ENCODE measurements around the gene NR2E1.

Gene NR2E1

DNA sequence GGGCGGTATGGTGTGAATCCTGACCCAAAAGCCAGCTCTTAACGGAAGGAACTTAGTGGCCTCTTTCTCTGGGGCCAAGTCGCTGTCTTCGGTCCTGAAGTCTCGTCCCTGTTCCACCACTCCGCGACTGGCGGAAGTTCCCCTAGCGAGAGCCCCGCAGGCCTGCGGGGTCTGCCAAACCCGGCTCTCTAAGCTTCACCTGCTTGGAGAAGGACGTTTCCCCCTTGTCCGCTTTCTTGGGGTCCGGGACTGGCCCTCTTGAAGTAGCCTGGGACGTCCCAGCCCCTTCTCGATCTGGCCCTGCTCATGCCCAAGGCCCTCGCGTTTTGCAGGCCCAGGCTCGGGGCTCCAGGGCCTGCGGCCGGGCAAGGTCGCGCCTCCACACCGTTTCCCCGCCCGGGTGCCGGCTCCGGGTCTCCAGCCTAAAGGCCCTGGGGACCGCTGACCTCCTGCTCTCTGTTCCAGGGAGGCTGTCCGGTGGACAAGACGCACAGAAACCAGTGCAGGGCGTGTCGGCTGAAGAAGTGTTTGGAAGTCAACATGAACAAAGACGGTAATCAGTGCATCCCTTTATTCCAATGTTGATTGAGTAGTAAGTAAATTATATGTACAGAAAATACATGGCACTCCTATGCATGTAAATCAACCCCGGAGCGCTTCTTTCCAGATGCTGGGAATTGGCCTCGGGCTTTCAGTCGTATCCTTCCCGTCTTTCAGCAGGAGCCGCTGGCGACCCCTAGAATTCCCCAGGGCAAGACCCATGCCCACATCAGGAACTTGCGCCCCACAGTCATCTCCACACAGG, 8.8 kb downstream of the NR2E1 start:
- no peak for DNase-seq

DNA sequence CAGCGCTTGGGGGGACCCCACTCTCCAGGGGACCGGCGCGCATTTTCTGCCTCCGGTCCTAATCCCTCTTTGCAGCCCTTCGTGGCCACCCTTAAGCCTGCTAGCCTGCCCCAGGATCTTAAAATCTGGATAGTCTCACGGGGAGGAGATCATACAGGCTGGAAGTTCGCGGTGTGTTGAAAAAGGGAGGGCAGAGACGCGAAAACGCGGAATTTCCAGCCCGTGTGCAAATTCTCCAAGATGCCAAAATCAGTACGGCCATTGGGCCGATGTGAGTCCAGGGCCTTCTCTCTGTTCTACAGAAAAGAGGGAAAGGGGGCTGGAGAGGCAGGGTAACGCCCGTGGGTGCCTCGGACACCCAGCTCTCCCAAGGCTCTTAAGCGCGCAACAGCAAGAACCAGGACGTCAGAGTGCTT, 9.4 kb downstream of the NR2E1 start:
- DNase-seq: no peak

DNA sequence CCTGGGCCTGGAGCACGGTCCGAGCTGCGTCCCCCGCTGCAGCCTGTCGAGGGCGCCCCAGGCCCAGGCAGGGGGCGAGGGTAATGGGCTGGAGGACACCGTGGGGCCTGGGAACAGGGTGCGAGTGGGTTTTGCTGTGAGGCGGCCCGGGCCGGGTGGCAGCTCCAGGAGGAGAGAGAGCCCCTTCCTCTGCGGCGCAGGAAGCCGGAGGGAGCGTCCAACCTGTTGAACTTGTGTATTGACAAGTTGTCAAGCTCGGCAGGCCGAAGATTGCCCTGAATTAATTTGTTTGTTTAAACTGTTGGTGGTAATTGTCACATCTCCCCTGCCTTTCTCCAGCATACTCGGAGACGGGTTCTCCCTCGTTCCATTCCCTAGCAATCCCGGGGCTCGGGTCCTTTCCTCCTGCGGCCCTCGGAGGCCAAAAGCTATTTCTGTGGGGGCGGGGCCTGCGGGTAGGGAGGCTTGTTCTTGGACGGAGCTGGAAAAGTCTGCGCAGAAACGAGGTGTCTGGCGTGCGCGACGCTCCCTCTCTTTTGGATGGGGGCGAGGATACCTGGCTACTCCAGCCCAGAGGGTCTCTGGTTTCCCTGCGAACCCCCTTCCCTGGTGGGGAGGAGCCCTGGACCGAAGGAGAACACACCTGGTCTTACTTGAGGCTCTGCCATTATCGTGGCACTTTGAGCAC, 9.9 kb downstream of the NR2E1 start:
- DNase-seq: no peak

DNA sequence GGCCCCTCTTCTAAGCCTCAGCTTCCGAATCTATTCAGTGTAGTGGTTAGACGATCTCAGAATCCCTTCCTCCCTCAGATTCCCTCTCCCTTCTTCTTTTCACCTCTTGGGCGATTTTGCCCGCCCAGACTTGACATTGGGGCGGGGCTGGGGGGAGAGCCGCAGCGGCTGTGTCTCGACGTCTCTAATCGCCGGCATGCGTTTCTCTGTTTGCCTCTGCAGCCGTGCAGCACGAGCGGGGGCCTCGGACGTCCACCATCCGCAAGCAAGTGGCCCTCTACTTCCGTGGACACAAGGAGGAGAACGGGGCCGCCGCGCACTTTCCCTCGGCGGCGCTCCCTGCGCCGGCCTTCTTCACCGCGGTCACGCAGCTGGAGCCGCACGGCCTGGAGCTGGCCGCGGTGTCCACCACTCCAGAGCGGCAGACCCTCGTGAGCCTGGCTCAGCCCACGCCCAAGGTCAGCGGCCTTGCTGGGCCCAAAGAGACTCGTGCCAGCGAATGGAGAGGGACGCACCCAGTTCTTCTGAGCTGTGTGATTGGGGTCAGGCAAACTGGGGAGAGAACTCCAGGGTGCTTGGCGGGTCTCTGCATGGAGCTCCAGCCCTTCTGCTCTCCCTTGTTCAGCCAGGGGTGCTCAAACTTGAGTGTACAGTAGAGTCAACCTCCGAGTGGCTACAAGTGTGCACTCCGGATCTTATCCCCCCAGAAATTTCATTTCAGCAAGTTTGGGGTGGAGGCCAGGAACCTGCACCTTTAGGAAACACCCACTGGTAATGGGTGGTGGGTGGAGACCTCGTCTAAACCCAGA, 10.7 kb downstream of the NR2E1 start:
- DNase-seq: no peak

DNA sequence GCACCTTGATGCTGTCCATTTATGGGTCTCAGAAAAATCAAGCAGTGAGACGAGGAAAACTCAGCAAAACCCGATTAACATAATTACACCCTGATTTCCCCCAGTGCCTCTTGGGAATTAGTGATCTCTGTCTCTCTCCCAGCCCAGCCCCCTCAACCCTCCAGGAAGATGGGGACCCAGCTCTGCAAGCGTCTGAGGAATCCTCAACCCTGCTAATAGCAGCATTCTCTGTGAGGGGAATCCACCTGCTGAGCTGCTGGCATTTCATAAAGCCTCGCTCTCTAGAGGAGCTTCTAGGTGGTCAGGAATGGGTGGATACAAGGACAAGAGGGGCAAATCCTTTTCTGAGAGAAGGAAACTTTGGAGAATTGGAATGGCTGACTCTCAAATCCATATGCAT, 13.9 kb downstream of the NR2E1 start:
- no peak for DNase-seq

DNA sequence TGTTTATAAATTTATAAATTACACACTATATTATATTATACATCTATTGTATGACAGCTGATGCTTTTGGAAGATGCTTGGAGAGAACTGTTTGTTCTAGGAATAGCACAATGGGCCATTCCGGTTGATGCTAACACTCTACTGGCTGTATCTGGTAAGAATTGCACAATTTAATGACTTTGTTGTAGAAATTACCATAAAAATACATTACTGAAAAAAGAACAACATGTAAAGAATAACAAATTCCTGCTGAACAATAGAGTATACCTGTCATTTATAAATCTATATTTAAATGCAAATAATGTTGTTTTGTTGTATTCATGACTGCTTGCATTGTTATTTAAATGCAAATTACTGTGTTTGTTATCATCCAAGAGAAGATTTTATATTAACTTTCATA, 14.4 kb downstream of the NR2E1 start:
- no peak for DNase-seq

DNA sequence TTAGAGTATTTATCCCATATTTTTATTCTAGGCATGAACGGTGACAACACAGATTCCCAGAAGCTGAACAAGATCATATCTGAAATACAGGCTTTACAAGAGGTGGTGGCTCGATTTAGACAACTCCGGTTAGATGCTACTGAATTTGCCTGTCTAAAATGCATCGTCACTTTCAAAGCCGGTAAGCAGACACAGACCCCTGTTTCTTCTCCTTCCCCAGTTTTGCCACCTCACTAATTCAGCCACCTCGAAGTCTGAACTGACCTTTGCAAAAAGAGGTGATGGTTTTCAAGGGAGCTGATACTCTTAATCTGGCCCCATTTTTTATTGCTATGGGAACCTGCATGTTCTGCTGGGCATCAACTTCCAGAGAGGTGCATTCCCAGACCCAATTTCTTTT, 15.0 kb downstream of the NR2E1 start:
- DNase-seq: no peak

DNA sequence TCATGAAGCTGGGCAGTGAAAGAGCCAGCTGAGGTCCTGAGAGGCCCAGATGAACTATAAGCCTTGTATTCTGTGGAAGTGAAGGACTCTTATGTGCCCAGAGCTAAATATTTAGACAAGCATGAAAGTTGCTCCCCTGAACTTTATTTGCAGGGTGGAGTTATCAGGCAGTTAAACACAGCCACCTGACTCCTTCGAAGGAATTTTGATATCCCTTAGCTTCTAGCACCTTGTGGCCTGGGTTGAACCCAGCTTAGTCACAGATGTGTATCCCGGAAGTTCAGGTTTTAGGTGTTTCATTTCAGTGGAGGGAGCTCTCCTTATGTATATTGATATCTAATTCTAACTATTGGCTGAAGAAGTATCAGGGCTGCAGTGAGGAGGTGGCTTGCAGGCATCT, 20.4 kb downstream of the NR2E1 start:
- no peak for DNase-seq

DNA sequence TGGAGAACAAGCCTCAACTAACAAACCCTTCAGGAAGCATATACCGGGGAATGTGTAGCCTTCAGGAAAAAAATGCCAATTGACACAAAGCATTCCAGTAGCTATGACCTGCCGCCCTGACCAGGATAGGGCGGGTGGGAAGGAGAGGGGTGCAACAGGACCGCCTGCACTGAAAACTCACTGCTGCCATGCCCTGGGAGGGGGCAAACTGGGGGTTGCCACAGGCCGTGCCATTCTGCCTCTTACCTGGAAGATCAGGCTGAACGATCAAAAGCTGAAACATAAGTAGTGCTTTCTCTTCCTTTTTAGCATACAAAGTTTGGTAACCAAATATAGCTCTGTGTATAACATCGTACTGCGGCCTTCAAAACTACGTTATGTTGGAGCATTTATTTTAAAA, 21.7 kb downstream of the NR2E1 start:
- no peak for DNase-seq

DNA sequence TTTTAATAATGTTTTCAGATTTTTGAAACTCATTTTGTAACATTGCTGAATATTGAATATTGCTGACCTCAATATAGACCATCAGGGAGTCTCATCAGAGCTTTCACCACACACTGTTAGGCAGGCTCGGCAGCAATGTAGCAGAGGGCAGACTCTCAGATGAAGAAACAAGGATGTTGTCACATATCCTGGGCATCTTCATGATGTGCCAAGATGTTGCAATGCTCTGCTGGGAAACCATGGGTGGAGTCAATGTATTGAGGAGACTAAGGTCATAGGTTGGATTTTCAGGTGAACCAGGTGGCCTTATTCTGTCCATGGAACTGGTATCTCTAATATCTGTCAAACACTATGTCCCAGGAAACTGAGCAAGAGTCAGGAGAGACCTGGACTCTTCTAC, 27.3 kb downstream of the NR2E1 start:
- no peak for DNase-seq

DNA sequence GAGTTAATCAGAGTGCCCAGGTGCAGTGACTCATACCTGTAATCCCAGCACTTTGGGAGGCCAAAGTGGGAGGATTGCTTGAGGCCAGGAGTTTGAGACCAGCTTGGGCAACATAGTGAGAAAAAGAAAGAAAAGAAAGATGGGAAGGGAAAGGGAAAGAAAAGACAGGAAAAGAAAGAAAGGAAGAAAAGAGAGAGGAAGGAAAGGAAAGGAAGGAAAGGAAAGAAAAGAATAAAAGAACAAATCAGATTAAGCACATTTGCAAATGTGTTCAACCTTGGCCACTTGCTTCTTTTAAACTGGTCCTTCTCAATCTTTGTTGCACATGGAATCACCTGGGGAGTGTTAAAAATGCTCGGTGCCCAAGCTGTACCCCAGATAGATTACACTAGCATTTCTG, 28.0 kb downstream of the NR2E1 start:
- DNase-seq: no peak

DNA sequence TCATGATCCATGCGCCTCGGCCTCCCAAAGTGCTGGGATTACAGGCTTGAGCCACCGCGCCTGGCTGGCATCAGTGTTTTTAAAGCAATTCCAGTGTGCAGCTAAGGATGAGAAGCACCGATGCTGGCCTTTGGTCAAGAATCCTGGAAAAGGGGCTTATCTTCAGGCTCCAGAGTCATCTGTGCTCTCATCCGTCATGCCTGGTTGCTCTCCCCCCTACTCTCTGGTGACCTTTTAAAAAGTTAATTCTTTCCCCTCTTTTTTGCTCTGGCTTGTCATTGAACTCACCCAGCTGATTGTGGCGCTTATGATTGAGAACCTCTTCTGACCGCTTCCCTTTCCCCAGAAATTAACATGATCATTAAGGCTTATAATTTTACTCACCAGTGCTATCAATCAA, 28.7 kb downstream of the NR2E1 start:
- no peak for DNase-seq

DNA sequence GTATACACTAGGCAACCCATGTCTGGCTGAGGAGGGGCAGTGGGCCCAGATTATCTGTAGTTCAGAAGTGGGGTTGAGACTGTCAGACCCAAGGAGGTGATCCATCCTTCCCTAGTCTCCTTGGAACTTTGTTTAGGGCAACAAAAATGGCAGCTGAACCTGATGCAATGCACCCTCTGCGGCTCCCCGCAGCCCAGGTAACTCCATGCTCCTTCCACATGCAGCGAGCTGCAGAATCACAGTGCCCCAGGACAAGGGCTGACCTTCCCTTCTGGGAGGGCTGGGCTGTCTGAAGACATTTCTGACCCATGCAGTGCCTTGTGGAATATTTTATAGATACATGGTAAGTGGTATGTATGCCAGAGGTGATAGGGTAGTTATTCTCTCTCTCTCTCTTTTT, 29.4 kb downstream of the NR2E1 start:
- DNase-seq: no peak

DNA sequence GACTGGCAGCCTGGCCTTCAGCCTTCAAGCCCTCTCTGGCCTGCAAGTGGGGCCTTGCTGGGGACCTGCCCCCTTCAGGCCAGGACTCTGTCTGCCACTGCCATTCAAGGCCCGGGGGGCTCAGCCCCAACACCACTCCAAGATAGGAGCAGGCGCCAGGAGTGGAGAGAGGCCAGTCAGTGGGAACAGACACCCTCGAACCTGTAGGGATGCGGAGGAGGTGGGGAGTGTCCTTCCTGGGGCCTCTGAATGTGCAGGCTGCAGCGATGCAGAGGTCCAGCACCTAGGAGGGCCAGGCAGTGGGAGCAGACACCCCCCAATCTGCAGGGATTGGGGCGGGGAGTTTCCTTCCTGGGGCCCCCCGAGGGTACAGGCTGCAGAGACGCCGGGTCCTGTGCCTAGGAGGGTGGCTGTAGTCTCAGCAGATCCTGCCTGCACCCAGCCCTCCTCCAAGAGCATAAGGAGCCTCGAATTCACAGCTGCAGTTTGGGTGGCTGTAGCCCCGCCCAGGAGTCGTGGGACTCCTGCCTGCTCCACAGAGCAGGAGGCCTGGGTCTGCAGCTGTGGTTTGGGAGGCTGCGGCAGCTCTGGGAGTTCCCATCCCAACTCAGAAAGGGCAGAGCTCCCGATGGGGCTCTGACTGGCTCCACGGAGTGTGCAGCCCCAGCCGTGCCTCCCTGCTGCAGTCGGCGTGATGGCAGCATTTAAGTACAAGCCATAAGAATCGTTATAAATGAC, 33.1 kb downstream of the NR2E1 start:
- DNase-seq: no peak

DNA sequence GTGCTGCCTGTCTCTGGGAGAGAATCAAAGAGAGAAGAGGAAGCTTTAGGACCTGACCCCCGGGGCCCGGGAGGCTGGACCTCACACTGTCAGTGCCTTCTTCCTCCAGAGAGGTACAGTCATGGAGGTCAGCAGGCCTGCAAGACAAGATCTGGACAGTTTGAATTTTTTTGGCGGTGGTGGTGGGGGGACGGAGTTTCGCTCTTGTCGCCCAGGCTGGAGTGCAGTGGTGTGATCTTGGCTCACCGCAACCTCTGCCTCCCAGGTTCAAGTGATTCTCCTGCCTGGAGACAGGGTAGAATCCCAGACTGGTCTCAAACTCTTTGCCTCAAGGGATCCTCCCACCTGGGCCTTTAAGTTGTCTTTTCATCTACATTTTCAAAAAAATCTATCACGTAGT, 34.4 kb downstream of the NR2E1 start:
- no peak for DNase-seq

DNA sequence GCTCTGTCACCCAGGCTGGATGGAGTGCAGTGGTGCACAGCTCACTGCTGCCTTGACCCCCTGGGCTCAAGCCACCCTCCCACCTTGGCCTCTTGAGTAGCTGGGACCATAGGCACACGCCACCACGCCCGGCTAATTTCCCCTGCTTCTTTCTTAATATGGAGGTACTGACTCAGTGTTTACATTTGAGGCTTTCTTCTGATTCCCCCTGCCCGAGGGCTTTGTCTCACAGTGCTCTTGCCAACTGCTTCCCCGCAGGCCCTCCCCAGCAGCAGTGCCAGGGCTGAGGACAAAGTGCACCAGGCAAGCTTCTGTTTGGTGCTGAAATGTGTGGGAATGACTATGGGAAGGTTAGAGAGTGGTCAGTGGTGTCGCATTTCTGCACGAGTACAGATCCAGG, 34.8 kb downstream of the NR2E1 start:
- no peak for DNase-seq

DNA sequence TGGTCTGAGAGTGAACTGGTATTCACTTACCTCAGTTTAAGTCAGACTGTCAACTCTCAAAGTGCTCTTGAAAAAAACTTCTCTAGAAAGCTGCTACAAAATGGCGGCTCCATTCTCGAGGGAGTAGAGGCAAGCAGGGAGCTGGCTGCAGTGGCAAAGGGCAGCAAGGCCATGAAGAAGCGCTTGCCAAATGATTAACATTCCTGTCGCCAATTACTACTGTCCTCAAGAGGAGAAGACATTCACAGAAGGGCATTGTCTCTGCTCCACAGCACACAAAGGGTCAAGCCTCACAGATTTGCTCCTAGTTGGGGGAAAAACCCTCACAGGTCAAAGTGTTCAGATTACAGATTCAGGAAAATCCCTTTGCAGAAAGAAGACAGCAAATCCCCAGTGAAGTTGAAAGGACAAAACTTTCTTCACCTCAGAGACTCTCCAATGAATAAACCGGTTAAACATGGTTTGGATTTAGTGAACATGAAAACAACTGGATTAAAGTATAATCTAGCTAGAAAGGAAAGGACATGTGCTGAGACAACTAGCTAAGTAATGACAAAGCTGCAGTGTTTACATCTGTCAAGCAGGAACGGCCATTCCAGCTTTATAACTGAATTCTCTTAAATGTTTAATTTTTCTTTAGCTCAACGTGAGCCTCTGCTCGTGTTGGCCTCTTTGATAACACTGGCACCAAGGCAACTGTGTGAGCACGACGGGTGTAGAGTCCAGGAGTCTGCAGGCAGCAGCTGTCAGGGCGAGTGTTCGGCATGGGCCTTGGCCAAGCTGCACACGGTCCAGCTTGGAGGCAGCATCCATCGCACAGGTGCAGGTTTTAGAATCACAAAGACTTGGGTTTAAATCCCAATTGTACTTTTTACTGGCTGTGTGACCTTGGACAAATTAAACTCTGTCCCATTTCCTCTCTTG, 37.6 kb downstream of the NR2E1 start:
- DNase-seq: no peak

DNA sequence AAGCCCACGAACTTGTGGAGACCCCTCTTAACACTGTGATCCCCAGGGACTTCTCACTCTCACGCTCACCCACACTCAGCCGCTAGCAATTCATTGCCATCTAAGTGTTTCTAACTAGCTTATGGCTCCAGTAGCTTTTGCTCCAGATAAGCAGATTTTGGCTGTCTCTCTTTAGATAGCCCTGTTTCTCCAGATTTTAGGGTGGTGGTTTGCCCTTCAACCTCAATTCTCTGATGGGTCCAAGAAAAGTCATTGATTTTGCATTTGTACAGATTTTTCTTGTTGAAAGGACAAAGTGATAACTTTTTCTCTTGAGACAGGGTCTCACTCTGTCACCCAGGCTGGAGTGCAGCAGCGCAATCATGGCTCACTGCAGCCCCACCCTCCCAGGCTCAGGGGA, 41.2 kb downstream of the NR2E1 start:
- no peak for DNase-seq

DNA sequence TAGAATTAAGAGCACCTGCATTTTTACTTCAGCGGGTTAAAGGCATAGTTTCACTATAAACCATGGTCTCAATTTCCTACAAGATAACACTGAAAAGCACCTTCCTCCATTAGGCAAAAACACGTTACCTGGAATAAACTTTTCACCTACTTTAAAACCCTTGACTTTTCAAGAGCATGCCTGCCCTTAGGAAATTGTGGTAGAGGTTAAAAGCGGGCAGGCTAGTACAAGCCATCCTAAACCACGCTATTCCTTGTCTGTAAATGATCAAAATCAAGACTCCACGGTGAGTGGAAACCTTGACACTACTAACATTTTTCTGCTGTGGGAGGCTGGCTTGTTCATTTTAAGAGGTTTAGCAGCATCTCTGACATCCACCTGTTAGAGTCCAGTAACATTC, 43.9 kb downstream of the NR2E1 start:
- no peak for DNase-seq

DNA sequence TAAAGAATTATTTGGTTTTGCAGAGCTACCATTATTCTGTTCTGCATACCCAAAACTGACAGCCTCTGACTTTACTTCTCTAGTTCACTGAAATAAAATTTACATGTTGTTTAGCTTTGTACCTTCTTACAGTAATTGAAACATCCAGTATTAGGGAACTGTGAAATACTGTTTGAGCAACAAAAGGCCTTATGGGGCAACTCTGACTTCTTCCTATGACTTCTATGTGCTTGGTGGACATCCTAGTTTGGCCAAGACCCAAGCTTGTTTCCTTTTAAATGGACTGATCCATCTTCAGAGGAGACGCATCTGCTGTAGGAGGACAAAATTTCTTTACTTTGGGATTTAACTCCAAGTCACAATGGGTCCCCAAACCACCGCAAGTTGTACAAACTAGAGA, 44.7 kb downstream of the NR2E1 start:
- no peak for DNase-seq

DNA sequence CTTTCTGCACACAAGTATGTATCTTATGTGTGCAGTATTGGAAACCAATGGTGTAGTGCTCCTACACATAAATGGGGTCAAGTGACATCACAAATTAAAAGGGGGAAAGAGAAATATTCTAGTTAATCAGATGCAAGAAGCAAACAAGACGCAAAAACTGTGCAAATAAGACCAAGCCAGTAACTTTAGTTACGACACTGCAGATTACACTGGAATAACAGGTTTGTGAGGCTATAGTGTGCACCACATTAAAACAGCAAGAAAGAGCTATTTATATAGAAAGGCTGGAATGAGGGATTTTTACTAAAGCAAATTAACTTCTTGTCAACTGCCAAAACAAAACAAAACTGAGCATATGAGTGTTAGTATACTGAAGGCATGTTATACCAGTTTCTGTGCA, 45.8 kb downstream of the NR2E1 start:
- no peak for DNase-seq

DNA sequence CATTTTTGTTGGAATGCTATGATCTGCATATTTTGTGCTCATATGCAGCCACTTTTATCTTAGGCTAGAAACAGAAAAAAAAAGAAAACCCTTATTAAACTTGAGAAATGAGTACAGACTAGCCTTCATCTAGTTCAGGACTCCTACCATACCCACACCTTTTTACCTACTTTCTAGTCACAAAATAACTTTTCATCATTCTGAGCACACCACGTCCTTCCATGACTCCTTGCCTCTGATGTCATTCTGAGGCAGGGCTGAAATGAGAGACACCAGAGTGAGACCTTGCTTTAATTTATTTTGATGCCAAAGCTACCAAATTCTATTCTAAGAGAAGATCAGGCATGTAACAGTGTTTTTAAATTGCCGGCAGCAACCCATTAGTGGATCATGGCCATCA, 56.2 kb downstream of the NR2E1 start:
- peak; percentile 21 for DNase-seq

Data from activated CD4-positive, alpha-beta T cell treated with anti-CD3 and anti-CD28 coated beads, Interleukin-2, amount 50 U/mL, for 16 hours (primary cell).